Raji (cell line): ENCODE data around the gene PEX3.

ENCODE experiments used
- POLR2A ChIP-seq: IDR thresholded peaks from 2 replicates; pipeline ENCODE4 v1.6.1; 2011; ENCODE audit warnings: low read depth, low read length, control low read depth; ENCODE audit not compliant: insufficient read depth

Gene PEX3

GRCh38 chr6:143486752-143487151 is 36.1 kb downstream of the PEX3 start:
- TF ChIP-seq POLR2A, result no peak

- no peak for TF ChIP-seq POLR2A
Measured at GRCh38 chr6:143490244-143490643, 39.6 kb downstream of the PEX3 start.

GRCh38 chr6:143490775-143491174 is 40.2 kb downstream of the PEX3 start:
- TF ChIP-seq POLR2A, result no peak

- TF ChIP-seq POLR2A, result no peak
Measured at GRCh38 chr6:143496974-143497373, 46.4 kb downstream of the PEX3 start.

- no peak for TF ChIP-seq POLR2A
Measured at GRCh38 chr6:143498428-143498827, 47.8 kb downstream of the PEX3 start.

GRCh38 chr6:143501851-143502250 is 51.2 kb downstream of the PEX3 start:
- TF ChIP-seq POLR2A, result no peak

- TF ChIP-seq POLR2A, result no peak
Measured at GRCh38 chr6:143504369-143504768, 53.8 kb downstream of the PEX3 start.

- TF ChIP-seq POLR2A, result no peak
Measured at GRCh38 chr6:143505111-143505510, 54.5 kb downstream of the PEX3 start.

- TF ChIP-seq POLR2A, result no peak
Measured at GRCh38 chr6:143505537-143505936, 54.9 kb downstream of the PEX3 start.

- TF ChIP-seq POLR2A, result no peak
Measured at GRCh38 chr6:143506199-143506598, 55.6 kb downstream of the PEX3 start.

- TF ChIP-seq POLR2A, result no peak
Measured at GRCh38 chr6:143506620-143507019, 56.0 kb downstream of the PEX3 start.

- no peak for TF ChIP-seq POLR2A
Measured at GRCh38 chr6:143507358-143508145, 56.9 kb downstream of the PEX3 start.

- no peak for TF ChIP-seq POLR2A
Measured at GRCh38 chr6:143510991-143511891, 60.6 kb downstream of the PEX3 start, which contains the start of gene FUCA2. Gene FUCA2, minus strand, starts transcription at chr6:143511720. Its CDS starts 86 bp downstream, at chr6:143511634.

- TF ChIP-seq POLR2A, result no peak
Measured at GRCh38 chr6:143513410-143513809, 62.8 kb downstream of the PEX3 start.

GRCh38 chr6:143515061-143515760 is 64.6 kb downstream of the PEX3 start:
- TF ChIP-seq POLR2A, result no peak

GRCh38 chr6:143515766-143516355 is 65.3 kb downstream of the PEX3 start:
- no peak for TF ChIP-seq POLR2A
